GM11168 (cell line): ENCODE data around the gene OR13A1.
"Not testable (repeated sequence)": the region's sequence is repeated elsewhere in the genome, so short reads cannot be mapped to it uniquely, and the experiment has no call there.

ENCODE experiments used
- in situ Hi-C: fragments of 300-500 bp; cut with MboI; formaldehyde crosslinking; loops from one replicate; pipeline ENCODE4 v1.12.0; 2022; ENCODE audit warnings: low sequenced_read_pairs; ENCODE audit not compliant: unreplicated experiment

Gene OR13A1, protein sequence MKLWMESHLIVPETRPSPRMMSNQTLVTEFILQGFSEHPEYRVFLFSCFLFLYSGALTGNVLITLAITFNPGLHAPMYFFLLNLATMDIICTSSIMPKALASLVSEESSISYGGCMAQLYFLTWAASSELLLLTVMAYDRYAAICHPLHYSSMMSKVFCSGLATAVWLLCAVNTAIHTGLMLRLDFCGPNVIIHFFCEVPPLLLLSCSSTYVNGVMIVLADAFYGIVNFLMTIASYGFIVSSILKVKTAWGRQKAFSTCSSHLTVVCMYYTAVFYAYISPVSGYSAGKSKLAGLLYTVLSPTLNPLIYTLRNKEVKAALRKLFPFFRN

DNA sequence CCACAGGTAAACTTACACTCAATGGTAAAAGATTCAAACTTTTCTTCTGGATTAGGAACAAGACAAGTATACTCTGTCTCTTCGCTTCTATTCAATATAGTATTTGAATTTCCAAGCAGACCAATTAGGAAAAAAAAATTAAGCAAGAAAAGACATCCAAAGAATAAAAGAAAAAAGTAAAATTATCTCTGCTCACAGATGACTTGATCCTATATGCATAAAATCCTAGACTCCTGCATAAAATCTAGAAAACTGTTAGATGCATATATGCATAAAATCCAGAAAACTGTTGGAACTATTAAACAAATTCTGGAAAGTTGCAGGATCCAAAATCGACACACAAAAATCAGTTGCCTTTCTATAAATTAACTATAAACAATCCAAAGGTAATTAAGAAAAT is at the start of gene OR13A1:
Gene OR13A1 (minus strand): TSS at position 101 of the 400 bp plus-strand sequence. CDS start 11,186 bp downstream, outside the sequence.
- in situ Hi-C loops, result no loop called here

DNA sequence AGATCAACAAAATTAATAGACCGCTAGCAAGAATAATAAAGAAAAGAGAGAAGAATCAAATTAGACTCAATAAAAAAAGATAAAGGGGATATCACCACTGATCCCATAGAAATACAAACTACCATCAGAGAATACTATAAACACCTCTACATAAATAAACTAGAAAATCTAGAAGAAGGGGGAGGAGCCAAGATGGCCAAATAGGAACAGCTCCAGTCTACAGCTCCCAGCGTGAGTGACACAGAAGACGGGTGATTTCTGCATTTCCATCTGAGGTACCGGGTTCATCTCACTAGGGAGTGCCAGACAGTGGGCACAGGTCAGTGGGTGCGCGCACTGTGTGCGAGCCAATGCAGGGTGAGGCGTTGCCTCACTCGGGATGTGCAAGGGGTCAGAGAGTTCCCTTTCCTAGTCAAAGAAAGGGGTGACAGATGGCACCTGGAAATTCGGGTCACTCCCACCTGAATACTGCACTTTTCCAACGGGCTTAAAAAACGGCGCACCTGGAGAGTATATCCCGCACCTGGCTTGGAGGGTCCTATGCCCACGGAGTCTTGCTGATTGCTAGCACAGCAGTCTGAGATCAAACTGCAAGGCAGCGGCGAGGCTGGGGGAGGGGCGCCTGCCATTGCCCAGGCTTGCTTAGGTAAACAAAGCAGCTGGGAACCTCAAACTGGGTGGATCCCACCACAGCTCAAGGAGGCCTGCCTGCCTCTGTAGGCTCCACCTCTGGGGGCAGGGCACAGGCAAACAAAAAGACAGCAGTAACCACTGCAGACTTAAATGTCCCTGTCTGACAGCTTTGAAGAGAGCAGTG is 46.8 kb upstream of the OR13A1 start:
- in situ Hi-C loops, result not testable (repeated sequence)

DNA sequence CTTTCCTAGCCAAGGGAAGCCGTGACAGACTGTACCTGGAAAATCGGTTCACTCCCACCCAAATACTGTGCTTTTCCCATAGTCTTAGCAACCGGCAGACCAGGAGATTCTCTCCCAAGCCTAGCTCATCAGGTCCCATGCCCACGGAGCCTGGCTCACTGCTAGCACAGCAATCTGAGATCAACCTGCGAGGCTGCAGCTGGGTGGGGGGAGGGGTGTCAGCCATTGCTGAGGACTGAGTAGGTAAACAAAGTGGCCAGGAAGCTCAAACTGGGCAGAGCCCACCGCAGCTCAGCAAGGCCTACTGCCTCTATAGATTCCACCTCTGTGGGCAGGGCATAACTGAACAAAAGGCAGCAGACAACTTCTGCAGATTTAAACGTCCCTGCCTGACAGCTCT is 43.6 kb upstream of the OR13A1 start:
- in situ Hi-C loops, result not testable (repeated sequence)

DNA sequence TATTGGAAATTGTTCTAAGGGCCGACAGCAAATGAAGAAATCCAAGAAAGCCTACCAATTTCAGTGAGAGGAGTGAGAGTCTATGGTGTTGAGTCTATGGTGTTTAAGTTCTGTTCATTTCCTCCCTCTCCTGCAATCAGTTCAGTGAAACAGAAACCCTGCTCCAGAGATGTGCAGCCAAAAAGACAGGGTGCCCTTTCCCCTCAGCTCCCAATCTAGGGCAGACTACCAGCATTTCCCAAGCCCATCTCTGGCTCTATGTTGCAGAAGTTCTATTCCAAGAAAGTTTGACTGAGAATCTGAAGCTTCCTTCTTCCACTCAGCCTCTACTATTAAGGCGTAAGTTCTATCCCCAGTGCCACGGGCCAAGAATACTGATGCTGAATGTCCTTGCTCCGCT is 40.1 kb upstream of the OR13A1 start:
- in situ Hi-C loops, result no loop called here

DNA sequence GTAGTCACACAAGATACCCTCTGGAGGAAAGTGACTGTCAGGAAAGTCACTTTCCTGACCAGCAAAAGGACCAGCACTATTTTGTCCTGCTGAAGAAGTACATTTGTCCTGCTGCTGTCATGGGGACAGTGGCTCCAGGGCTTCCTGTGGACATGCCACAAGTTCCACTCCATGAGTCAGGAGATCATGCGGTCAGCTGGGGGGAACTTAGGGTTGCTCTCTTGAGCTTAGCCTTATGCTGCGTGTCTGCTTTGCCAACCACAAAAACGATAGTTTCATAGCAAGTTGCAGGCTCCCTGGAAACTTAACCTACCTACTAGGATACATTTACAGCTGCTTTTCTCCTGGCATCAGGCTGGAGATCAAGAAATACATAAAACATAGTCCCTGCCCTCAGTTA is 38.9 kb upstream of the OR13A1 start:
- in situ Hi-C loops, result no loop called here

DNA sequence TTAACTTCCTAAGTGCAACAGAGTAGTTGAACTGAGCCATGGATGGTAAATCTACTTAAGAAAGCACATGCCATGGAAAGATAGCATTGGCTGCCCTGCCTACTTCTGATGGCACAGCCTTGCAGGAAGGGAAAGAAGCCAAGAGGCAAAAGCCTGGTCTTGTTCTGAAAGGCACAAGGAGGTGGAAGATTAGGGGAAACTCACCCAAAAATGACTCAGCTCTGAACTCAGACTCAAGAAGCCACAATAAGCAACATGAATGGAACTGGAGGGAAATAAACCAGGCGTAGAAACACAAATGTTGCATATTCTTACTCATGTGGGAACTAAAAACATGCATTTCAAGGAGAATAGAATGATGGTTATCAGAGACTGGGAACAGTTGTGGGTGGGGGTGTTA is 37.8 kb upstream of the OR13A1 start:
- in situ Hi-C loops, result no loop called here

DNA sequence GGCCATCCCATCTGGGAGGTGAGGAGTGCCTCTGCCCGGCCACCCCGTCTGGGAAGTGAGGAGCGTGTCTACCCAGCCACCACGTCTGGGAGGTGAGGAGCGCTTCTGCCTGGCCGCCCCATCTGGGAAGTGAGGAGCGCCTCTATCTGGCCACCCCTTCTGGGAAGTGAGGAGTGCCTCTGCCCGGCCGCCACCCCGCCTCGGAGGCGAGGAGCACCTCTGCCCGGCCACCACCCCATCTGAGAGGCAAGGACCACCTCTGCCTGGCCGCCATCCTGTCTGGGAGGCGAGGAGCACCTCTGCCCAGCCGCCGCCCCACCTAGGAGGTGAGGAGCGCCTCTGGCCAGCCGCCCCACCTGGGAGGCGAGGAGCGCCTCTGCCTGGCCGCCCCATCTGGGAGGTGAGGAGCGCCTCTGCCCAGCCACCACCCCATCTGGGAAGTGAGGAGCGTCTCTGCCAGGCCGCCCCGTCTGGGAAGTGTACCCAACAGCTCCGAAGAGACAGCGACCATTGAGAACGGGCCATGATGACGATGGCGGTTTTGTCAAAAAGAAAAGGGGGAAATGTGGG is 32.9 kb upstream of the OR13A1 start:
- in situ Hi-C loops, result not testable (repeated sequence)

DNA sequence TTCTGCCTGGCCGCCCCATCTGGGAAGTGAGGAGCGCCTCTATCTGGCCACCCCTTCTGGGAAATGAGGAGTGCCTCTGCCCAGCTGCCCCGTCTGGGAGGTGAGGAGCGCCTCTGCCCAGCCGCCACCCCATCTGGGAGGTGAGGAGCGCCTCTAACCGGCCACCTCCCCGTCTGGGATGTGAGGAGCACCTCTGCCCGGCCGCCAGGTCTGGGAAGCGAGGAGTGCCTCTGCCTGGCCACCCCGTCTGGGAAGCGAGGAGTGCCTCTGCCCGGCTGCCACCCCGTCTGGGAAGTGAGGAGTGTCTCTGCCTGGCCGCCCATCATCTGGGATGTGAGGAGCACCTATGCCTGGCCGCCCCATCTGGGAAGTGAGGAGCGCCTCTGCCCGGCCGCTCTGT is 32.1 kb upstream of the OR13A1 start:
- in situ Hi-C loops, result not testable (repeated sequence)

DNA sequence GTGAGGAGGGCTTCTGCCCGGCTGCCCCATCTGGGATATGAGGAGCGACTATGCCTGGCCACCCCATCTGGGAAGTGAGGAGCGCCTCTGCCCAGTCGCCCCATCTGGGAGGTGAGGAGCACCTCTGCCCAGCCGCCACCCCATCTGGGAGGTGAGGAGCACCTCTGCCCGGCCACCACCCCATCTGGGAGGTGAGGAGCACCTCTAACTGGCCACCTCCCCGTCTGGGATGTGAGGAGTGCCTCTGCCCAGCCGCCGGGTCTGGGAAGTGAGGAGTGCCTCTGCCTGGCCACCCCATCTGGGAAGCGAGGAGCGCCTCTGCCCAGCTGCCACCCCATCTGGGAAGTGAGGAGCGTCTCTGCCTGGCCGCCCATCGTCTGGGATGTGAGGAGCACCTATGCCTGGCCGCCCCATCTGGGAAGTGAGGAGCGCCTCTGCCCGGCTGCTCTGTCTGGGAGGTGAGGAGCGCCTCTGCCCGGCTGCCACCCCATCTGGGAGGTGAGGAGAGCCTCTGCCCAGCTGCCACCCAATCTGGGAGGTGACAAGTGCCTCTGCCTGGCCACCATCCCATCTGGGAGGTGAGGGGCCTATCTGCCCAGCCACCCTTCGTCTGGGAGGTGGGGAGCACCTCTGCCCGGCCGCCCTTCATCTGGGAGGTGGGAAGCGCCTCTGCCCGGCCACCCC is 31.4 kb upstream of the OR13A1 start:
- in situ Hi-C loops, result not testable (repeated sequence)

DNA sequence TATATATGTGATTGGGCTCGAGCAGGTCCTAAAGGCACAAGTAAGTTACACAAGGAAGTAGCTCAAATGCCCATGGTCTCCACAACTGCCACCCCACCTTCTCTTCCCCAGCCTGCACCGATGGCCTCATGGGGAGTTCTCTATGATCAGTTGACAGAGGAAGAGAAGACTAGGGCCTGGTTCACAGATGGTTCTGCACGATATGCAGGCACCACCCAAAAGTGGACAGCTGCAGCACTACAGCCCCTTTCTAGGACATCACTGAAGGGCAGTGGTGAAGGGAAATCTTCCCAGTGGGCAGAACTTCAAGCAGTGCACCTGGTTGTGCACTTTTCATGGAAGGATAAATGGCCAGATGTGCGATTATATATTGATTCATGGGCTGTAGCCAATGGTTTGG is 25.0 kb upstream of the OR13A1 start:
- in situ Hi-C loops, result not testable (repeated sequence)

DNA sequence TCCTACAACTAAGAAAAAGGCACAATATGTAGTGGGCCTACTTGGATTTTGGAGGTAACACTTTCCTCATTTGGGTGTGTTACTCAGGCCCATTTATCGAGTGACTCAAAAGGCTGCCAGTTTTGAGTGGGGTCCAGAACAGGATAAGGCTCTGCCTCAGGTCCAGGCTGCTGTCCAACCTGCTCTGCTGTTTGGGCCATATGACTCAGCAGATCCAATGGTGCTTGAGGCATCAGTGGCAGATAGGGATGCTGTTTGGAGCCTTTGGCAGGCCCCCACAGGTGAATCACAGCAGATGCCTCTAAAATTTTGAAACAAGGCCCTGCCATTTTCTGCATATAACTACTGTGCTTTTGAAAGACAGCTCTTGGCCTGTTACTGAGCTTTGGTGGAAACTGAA is 24.5 kb upstream of the OR13A1 start:
- in situ Hi-C loops, result no loop called here

DNA sequence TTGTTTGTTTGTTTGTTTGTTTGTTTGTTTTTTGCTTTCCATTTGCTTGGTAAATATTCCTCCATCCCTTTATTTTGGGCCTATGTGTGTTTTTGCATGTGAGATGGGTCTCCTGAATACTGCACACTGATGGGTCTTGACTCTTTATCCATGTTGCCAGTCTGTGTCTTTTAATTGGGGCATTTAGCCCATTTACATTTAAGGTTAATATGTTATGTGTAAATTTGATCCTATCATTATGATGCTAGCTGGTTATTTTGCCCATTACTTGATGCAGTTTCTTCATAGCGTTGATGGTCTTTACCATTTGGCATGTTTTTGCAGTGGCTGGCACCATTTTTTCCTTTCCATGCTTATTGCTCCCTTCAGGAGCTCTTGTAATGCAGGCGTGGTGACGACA is 16.4 kb upstream of the OR13A1 start:
- in situ Hi-C loops, result not testable (repeated sequence)

DNA sequence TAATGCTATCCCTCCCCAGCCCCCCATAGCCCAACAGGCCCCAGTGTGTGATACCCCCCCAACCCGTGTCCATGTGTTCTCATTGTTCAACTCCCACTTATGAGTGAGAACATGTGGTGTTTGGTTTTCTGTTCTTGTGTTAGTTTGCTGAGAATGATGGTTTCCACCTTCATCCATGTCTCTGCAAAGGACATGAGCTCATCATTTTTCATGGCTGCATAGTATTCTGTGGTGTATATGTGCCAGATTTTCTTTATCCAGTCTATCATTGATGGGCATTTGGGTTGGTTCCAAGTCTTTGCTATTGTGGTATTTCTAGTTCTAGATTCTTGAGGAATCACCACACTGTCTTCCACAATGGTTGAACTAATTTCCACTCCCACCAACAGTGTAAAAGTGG is 11.5 kb upstream of the OR13A1 start:
- in situ Hi-C loops, result not testable (repeated sequence)

DNA sequence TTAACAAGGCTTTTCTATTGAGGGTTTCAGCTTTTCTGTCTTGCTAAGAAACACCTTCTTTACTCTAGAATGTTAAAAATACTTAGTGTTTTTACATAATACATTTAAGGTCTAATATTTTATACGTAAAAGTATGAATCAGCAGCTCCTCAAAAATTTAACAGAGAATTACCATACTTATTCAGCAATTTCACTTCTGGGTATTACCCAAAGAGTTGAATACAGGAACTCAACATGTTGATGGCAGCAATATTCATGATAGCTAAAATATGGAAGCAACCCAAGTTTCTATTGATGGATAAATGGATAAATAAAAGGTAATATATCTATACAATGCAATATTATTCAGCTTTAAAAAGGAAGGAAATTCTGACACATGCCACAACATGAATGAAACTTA is 9.7 kb upstream of the OR13A1 start:
- in situ Hi-C loops, result no loop called here

DNA sequence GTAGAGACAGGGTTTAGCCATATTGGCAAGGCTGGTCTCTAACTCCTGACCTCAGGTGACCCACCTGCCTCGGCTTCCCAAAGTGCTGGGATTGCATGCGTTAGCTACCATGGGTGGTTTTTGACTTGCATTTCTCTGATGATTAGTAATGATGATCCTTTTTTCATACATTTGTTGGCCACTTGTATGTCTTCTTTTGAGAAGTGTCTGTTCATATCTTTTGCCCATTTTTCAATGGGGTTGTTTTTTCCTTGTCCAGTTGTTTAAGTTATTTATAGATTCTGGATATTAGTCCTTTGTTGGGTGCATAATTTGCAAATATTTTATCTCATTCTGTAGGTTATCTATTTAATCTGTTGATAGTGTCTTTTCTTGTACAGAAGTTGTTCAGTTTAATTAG is 4.3 kb upstream of the OR13A1 start:
- in situ Hi-C loops, result no loop called here

DNA sequence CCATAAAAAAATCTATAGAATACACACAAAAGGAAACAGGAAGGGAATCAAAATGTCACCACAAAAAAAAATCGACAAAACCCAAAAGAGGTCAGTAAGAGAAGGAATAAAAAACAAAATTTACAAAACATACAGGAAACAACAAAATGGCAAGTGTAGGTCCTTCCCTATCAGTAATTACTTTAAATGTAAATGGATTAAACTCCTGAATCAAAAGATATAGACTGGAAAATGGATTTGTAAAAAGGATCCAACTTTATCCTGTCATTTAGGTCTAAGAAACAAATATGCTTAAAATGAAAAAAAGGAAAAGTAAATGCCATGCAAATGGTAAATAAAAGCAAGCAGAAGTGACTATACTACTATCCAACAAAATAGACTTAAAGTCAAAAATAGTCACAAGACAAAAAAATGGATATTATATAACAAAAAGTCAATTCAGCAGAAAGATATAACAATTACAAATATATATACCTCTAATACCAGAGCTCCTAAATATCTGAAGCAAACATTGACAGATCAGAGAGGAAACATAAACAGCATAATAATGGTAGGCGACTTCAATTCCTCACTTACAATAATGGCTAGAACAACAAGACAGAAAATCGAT is 2.0 kb downstream of the OR13A1 start:
- in situ Hi-C loops, result no loop called here

DNA sequence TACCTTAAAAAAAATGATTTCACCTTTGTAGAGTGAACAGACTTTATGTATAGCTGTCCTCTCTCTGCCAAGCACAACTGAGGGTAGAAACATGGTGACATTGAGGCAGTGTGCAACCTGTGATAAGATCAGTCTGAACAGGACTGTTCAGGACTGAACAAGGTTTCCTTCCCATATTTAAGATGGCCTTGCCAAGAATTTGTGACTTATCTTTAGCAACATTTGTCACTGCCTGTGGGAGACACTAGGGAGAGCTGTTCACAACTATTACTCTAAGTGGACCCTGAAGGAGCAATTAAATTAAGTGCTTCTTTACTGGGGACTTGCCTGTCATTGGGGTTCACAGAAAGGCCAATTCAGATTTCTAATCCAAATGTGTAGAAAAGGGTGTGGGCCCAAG is 6.7 kb downstream of the OR13A1 start:
- in situ Hi-C loops, result no loop called here

DNA sequence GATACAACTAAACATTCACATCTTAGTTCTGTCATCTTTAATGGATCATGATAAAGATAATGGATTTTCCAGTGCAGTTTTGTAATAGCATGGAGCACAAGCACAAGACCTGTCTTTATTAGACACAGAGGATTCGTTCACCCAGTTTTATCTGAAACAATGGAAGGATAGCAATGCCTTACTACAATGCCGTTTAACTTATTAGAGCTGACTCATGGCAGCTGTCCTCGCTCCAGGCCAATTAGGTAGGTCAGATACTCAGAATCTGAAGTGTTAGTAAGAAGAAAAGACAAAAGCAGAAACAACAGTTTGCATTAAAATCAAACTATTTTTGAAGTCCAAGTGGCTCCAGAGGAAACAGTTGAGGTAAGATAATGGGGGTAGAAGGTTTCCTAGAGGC is 12.8 kb downstream of the OR13A1 start:
- in situ Hi-C loops, result no loop called here

DNA sequence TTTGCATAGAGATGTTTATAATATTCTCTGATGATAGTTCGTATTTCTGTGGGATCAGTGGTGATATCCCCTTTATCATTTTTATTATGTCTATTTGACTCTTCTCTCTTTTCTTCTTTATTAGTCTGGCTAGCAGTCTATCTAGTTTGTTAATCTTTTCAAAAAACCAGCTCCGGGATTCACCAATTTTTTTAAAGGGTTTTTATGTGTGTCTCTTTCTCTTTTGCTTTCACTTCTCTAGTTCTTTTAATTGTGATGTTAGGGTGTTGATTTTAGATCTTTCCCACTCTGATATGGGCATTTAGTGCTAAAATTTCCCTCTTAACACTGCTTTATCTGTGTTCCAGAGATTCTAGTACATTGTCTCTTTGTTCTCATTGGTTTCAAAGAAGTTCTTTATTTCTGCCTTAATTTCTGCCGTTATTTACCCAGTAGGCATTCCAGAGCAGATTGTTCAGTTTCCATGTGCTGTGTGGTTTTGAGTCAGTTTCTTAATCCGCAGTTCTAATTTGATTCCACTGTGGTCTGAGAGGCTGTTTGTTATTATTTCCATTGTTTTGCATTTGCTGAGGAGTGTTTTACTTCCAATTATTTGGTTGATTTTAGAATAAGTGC is 17.0 kb downstream of the OR13A1 start:
- in situ Hi-C loops, result not testable (repeated sequence)

DNA sequence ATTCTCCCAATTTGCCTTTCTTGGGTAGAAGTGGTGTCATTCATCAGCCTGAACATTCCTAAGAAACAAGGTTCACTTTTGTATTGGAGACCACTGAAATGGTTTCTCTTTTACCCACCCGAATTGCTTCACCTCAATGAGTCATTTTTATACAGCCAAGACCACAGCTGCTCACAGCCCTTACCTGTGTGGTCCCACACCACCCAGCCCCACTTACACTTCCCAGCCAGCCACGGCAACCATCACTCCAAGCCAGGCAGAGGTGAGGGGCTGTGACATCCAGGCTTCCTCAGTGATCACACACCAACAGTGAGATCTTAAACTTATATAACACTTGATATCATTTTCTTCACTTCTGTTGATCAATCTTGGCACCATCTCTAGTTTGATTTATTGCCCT is 20.7 kb downstream of the OR13A1 start:
- in situ Hi-C loops, result no loop called here
